ENCODE data around the gene MFAP2. TPM values are rescaled to one million over a fixed set of nuclear protein-coding genes. Genes with fewer than 3 reads are reported as not detected.

MFAP2 gene
- total RNA-seq, 4 donors from 2014 or later, result 1.4 to 21.1 (median 9.1) TPM

DNA sequence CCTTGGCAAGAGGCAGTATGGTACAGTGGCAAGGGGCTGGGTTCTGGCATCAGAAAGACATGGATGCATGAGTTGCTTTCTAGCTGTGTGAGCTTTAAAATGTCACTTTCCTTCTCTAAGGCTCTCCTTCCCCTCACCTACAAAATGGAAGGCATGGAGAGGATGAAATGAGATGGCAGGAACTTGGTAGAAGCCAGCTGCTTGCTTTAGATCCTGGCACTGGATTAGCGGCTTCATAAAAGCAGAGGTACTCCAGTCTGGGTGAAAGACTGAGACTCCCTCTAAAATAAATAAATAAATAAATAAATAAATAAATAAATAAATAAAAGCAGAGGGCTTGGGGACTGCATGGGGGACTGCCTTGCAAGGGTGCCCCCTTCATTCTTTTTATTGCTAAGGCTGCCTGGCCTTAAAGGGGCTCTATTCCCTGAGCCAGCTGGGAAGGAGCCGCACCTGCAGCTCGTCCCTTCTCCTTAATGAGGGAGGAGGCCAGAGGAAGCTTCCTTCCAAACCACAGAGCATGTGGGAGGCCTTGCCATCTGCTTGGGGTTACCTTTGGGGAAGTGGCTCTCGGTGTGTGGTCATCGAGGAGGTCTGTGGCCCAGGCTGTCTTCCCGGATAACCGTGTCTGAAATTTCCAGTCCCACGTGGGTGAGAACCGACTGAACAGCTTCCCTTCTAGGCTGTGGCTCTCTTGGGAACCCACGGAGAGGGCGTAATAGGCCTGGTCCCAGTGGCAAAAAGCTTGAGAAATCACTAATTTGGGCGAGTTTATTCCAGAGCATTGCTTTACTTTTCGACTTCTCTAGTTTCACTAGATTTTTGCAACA, 33.3 kb upstream of the MFAP2 start:
- 77 to 82% methylated on average over 11 to 13 of the region's 13 CpGs for WGBS, 2 donors
- TF ChIP-seq, protein P1, sequence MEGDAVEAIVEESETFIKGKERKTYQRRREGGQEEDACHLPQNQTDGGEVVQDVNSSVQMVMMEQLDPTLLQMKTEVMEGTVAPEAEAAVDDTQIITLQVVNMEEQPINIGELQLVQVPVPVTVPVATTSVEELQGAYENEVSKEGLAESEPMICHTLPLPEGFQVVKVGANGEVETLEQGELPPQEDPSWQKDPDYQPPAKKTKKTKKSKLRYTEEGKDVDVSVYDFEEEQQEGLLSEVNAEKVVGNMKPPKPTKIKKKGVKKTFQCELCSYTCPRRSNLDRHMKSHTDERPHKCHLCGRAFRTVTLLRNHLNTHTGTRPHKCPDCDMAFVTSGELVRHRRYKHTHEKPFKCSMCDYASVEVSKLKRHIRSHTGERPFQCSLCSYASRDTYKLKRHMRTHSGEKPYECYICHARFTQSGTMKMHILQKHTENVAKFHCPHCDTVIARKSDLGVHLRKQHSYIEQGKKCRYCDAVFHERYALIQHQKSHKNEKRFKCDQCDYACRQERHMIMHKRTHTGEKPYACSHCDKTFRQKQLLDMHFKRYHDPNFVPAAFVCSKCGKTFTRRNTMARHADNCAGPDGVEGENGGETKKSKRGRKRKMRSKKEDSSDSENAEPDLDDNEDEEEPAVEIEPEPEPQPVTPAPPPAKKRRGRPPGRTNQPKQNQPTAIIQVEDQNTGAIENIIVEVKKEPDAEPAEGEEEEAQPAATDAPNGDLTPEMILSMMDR (IDR thresholded peaks at IDR 0.05), result no peak
- no peak for TF ChIP-seq POLR2A (IDR thresholded peaks at IDR 0.05)
- no peak for DNase-seq
- no peak overlapping the region for H3K27ac ChIP-seq
- H3K27me3 ChIP-seq, result no peaks in the 10 kb centered on the region
- no peak overlapping the region for H3K4me3 ChIP-seq (replicated peaks in 1 of 3)
- H3K36me3 ChIP-seq, result peaks cover 4 to 7% of the 10 kb centered on the region in 2 donors
- H3K9me3 ChIP-seq, result no peaks in the 10 kb centered on the region
- H3K4me1 ChIP-seq, result peaks cover 10 to 21% of the 10 kb centered on the region in 2 donors
- intact Hi-C loops (cut with DNase I), result no loop called here

GRCh38 chr1:17012775-17013490, 32.5 kb upstream of the MFAP2 start:
- TF ChIP-seq, protein P1 (IDR thresholded peaks at IDR 0.05), result no peak
- no peak for TF ChIP-seq POLR2A (IDR thresholded peaks at IDR 0.05)
- DNase-seq, result no peak
- intact Hi-C loops (cut with DNase I), result no loop called here
- Histone ChIP-seq H3K27ac (no peak overlapping the region), H3K4me3 (replicated peaks in 1 of 3) (no peak overlapping the region), H3K27me3 (no peaks in the 10 kb centered on the region), H3K9me3 (no peaks in the 10 kb centered on the region), H3K36me3 (no peaks in the 10 kb centered on the region), H3K4me1 (peaks cover 10 to 21% of the 10 kb centered on the region in 2 donors)
- 80 to 81% methylated on average over 8 to 9 of the region's 9 CpGs for WGBS, 2 donors

- peak; percentile 87 to 88 for DNase-seq
- H3K9me3 ChIP-seq, result no peaks in the 10 kb centered on the region
- H3K4me1 ChIP-seq, result peaks cover 10 to 21% of the 10 kb centered on the region in 2 donors
- no peaks in the 10 kb centered on the region for H3K27me3 ChIP-seq
- H3K4me3 ChIP-seq (replicated peaks in 1 of 3), result peak within 1 kb of the TSS; percentile 51 to 64 (median 64)
- TF ChIP-seq POLR2A (IDR thresholded peaks at IDR 0.05), result peak in 1 of 2 donors; percentile 72
- TF ChIP-seq, protein P1 (IDR thresholded peaks at IDR 0.05), result no peak
- WGBS, 2 donors, result 4 to 7% methylated on average over 7 to 16 of the region's 94 CpGs
- H3K36me3 ChIP-seq, result no peaks in the 10 kb centered on the region
- intact Hi-C loops (cut with DNase I), result no loop called here
- peak within 1 kb of the TSS in 1 of 3 donors; percentile 59 for H3K27ac ChIP-seq
Measured at GRCh38 chr1:17011439-17012307, 31.3 kb upstream of the MFAP2 start, which contains the start of gene ATP13A2. Gene ATP13A2, minus strand, starts transcription at chr1:17011928. Its CDS starts 190 bp downstream, at chr1:17011738.

GRCh38 chr1:17011092-17011438, 30.6 kb upstream of the MFAP2 start:
- intact Hi-C loops (cut with DNase I), result no loop called here
- H3K9me3 ChIP-seq, result no peaks in the 10 kb centered on the region
- DNase-seq, result no peak
- H3K27me3 ChIP-seq, result no peaks in the 10 kb centered on the region
- peak overlapping the region in 1 of 3 donors; percentile 59 for H3K27ac ChIP-seq
- TF ChIP-seq, protein P1 (IDR thresholded peaks at IDR 0.05), result no peak
- no peak for TF ChIP-seq POLR2A (IDR thresholded peaks at IDR 0.05)
- peak overlapping the region; percentile 51 to 64 (median 64) for H3K4me3 ChIP-seq (replicated peaks in 1 of 3)
- no peaks in the 10 kb centered on the region for H3K36me3 ChIP-seq
- WGBS, 2 donors, result 3 to 7% methylated on average over 4 to 14 of the region's 15 CpGs
- H3K4me1 ChIP-seq, result peaks cover 10 to 21% of the 10 kb centered on the region in 2 donors
